ENCODE results near the gene SIPA1.

SIPA1 gene, protein sequence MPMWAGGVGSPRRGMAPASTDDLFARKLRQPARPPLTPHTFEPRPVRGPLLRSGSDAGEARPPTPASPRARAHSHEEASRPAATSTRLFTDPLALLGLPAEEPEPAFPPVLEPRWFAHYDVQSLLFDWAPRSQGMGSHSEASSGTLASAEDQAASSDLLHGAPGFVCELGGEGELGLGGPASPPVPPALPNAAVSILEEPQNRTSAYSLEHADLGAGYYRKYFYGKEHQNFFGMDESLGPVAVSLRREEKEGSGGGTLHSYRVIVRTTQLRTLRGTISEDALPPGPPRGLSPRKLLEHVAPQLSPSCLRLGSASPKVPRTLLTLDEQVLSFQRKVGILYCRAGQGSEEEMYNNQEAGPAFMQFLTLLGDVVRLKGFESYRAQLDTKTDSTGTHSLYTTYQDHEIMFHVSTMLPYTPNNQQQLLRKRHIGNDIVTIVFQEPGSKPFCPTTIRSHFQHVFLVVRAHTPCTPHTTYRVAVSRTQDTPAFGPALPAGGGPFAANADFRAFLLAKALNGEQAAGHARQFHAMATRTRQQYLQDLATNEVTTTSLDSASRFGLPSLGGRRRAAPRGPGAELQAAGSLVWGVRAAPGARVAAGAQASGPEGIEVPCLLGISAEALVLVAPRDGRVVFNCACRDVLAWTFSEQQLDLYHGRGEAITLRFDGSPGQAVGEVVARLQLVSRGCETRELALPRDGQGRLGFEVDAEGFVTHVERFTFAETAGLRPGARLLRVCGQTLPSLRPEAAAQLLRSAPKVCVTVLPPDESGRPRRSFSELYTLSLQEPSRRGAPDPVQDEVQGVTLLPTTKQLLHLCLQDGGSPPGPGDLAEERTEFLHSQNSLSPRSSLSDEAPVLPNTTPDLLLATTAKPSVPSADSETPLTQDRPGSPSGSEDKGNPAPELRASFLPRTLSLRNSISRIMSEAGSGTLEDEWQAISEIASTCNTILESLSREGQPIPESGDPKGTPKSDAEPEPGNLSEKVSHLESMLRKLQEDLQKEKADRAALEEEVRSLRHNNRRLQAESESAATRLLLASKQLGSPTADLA

DNA sequence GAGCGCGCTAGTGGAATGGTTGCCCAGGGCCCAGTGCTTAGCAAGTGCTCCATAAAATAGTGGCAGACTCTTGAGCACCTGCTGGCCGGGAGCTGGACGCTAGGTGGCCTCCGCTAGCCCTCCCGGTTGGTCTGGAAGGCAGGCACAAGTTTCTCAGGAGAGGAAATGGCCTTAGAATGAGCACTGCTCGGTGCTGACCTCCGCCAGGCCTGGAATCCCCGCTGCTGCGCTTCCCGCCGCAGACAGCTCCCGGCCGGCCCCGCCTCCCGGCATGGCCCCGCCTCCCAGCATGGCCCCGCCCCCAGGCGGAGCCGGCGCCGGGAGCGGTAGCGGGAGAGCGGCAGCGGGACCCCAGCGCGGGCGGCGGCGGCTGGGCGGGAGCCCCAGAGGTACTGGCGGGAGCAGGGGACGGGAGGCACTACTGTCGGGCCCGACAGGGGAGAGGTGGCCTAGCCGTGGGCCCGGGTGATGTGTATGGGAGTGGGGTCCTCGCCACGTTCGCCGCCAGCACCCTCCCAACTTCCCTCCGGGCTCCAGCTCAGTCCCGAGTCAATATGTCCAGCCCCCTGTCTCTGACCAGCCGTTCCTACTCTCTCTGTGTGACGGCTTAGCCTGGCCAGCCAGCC is at the start of gene SIPA1:
SIPA1 (plus strand) TSS at position 308 of the 626 bp plus-strand sequence. CDS start 2,821 bp downstream, outside the sequence.
- peak; percentile 62 for DNase-seq (ENCODE audit: low read depth)

DNA sequence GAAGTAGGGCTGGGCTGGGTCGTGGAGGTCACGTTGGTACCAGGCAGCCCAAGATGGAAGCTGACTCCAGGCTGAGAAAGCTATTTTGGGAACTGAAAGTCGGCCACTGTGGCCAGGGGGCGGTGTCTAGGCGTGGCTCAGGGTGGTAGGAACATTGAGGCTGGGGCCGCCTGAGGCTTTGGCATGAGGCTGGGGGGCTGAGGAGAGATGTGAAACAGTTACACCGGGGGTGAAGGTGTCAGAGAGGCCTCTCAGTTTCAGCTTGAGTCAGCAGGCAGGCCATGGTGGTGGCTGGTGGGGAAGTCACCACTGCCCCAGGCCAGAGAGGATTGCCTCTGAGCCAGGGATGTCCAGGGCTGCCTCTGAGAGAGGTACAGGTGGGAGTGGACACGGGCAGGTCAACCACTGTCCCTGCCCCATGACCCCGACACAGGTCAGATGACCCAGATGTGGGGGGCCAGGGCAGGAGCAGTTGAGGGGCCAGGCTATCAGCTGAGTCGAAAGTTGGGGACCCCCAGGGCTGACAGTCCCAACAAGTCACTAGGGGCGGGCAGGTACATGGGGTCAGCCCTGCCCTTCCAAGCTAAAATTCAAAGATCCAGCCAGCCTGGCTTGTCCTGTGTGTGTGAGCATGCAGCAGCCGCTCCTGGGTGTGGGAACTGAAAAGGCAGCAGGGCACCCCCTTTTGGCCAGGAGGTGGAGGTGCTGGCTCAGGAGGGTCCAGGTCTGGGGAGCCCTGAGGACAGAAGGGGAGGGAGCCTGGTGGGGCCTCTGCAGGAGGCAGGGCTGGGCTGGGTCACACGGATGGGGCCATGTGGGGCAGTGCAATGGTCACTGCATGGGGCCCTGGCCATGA is 49.5 kb upstream of the SIPA1 start:
- peak; percentile 55 for DNase-seq (ENCODE audit: low read depth)

DNA sequence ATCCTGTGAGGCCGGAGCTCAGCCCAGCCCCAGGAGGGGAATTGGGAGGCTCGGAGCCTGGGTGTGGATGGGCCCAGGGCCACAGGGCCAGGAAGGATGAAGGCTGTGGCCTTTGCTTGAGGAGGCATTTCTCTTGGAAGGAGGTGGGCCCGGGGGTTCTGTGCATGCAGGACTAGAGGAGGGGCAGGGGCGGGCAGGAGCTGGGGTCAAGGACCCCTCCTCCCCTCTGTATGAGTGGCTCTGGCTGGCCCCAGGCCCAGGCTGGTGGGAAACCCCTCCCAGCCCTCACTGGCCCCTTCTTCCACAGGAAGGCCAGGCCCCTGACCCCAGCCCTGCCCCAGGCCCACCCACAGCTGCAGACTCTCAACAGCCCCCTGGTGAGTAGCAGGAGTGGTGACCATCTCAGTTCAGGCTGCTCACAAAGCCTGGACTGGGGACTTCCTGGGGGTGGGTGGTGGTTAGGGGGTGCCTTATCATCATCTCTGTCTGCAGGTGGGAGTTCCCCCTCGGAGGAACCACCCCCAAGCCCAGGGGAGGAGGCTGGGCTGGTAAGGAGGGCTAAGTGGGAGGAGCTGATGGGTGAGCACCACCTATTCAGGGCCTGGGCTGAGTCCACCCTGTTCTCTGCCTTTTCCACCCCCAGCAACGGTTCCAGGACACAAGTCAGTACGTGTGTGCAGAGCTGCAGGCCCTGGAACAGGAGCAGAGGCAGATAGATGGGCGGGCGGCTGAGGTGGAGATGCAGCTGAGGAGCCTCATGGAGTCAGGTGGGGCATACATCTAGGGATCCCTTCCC is 48.3 kb upstream of the SIPA1 start:
- no peak for DNase-seq (ENCODE audit: low read depth)

DNA sequence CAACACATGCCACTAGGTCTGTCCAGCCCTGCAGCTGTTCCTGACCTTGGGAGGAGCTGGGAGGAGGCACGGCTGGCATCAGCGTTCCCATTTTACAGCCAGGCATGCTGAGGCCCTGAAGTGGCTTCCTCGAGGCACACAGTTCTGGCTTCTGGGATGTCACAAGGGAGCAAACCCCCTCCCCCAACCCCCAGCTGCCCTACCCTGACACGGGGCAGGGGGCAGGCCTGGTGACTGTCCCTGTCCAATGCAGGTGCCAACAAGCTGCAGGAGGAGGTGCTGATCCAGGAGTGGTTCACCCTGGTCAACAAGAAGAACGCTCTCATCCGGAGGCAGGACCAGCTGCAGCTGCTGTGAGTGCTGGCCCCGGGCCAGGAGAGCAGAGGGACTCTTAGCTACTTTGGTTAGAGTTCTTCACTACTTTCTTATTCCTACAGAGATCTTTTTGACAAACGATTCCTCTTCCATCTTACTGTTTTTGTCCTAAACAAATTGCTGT is 47.6 kb upstream of the SIPA1 start:
- DNase-seq (ENCODE audit: low read depth), result no peak

DNA sequence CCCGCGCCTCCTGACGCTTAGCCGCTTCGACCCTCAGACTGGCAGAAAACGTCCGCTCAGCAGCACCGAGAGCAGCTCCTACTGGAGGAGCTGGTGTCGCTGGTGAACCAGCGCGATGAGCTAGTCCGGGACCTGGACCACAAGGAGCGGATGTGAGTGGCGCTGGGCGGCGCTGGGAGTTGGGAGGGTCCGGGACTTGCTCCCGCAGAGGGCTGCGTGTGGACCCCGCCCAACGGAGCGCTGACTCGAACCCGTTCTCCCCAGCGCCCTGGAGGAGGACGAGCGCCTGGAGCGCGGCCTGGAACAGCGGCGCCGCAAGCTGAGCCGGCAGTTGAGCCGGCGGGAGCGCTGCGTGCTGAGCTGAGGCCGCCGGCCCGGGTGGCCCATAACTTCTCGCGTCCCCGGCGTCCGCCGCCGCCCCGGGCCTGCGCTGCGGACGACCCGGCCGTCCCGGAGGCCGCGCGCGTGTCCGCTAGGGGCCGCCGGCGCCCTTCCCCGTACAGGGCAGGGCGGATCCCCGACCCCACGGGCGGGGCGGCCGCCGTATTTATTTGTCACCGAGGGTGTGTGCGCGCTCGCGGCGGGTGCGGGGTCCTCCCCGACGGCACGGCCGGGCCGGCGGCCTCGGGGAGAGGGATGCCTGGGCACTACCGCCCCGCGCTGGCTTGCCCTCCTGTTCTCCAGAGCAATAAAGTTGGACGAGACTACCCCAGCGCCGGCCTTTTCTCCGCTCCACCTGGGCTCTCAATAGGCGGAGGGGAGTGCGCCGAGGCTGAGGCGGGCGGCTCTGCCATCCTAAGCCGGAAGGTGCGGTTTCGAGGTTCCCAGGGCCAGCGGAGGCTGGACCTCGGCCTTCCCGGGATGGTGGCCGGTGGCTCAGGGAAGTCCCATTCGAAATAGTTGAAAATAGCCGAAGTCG is 45.7 kb upstream of the SIPA1 start:
- no peak for DNase-seq (ENCODE audit: low read depth)

DNA sequence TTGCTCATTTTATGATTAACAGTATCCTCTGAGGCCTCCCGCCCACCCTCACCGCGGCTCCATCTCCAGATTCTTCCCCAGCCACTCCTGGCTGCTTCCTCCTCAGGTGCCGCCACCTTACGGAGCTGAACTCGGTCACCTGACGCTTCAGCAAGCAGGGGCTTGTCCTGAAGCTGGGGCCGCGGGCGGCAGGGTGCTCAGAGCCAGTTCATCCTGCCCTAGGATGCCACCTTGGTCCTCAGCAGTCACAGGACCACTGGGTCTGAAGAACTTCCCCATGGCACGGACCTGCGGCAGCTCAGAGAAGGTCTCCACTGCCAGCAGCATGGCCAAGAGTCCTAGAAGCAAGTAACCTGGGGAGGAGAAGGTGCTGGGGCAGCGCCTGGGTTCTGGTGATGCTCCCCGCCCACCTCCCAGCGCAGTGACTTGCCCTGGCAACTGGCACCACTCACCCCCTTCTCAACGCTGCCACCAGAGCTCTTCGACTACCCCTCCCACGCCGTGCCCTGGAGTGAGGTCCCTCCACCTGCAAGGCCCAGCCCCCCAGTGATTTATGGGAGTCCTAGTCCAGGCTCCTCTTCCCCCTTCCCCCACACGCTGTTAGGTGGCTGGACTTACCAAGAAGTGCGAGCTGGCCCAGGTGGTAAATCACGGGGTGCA is 44.9 kb upstream of the SIPA1 start:
- DNase-seq (ENCODE audit: low read depth), result no peak

DNA sequence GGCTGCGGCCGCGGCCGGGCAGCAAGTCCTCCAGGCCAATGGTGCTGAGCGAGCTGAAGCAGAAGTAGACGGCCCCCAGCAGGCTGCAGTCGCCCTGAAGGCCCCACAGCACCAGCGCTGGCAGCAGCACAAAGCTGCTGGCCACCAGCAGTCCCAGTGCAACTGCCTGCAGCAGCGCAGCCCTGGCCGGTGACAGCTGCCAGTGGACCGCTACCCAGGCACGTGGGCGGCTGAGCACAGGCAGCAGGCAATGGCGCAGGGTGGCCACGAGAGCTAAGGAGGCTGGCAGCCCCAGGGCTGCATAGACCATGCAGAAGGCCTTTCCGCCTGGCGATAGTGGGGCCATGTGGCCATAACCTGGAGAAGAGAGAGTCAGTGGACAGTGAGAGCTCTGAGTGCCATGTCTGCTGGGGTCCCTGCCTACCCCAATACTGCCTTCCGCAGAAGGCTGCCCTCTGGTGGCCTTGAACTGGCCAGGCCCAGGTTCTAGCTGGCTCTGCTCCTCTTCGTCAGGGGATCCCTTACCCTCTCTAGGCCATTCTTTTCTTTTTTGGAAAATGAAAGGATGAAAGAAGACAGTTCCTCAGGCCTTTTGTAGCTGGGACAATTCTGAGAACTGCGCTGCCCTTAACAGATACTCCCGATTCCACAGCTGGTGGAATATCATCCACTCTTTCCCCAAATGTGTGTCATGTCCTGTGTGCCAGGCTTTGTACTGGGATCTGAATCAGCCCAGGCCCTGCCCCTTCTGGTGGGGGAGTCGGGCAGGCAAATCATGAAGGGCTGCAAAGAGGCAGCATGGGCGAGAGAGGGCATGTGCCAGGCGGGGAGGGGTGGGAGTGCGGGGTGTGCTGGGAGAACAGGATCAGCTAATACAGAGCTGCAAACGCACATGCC is 44.1 kb upstream of the SIPA1 start:
- DNase-seq (ENCODE audit: low read depth), result no peak

DNA sequence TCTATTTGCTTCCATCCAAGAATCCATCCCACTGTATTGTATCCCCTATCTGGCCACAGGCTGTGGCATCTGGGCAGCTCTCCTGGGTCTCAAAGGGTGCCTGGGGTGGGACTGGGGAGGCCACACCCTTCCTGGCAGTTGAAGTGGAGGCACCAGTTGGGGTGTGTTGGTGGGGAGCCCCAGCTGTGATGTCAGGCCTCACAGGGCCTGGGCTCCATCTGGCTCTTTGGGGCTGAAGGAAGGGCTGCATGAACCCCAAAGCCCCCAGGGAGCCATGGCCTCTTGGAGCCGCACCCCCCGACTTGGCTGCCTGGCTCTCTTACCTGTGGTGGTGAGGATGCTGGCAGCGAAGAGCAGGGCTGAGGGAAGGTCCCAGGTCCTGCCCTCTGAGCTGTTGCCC is 42.8 kb upstream of the SIPA1 start:
- DNase-seq (ENCODE audit: low read depth), result no peak

DNA sequence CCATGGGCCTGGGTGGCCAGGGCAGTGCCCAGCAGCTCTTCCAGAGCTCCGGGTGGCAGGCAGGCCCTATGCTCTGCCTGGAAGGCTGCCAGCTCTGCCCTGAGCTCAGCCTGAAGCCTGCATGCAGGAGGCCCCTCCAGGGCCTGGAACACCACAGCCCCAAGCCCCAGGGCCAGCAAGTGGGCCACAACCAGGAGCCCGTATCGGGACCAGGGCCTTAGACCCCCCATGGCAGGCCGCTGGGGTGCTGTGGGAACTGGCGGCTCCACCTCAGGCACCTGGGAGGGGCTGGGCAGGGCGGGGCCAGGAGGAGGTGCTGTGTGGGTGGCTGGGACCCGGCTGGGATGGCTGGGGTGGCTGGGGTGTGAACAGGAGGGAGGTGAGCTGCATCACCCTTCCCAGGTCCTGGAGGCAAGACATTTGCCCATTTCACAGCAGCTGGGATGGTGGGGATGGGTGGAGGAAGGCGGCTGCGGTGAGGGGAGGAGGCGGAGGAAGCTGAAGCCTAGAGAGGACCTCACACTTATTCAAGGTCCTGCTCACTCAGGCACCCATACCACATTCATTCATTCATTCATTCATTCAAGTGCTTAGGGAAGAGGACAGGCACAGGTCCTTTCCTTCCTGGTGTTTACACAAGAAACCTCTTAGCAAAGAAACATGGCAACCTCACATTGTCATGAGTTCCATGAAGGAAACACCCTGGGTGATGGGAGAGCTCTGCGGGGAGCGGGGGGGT is 42.2 kb upstream of the SIPA1 start, which contains the start of gene KCNK7:
KCNK7 (minus strand) TSS at position 258 of the 739 bp plus-strand sequence; CDS start at position 230, 28 bp downstream.
- no peak for DNase-seq (ENCODE audit: low read depth)

DNA sequence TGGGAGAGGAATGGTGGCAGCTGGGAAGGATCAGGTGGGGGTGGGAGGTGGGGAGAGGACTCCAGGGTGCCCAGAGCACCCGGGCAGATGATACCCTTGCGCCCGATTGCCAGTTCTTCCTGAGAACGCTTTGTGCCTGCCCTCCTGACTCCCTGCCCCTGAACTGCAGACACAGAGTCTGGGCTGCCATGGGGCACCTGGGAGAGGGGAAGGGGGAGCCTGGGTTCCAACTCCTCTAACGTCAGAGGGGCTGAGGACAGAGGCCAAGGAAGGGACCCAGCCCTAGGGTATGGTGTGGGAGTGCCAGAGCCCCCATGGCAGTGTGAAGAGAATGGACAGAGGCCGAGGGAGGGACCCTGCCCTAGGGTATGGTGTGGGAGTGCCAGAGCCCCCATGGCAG is 41.4 kb upstream of the SIPA1 start:
- DNase-seq (ENCODE audit: low read depth), result no peak

DNA sequence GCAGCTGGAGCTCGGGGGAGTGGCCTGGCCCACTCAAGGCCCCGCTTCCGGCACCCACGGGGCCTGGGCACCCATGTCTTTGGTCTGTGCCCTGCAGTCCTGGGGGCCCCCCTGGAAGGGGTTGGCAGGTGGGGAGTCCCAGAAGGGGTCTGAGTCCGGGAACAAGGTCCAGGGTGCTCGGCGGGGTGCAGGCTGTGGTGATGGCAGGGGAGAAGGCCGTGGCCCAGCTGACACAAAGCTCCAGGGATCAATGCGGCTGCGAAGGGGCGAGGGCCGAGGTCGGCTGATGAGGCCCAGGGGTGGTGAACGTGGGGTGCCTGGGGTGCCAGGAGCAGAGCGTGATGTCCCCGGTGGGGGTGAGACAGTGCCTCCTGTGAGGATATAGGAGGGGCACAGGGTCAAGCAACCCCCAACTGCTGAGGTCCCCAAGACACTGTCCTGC is 39.6 kb upstream of the SIPA1 start:
- DNase-seq (ENCODE audit: low read depth), result no peak

DNA sequence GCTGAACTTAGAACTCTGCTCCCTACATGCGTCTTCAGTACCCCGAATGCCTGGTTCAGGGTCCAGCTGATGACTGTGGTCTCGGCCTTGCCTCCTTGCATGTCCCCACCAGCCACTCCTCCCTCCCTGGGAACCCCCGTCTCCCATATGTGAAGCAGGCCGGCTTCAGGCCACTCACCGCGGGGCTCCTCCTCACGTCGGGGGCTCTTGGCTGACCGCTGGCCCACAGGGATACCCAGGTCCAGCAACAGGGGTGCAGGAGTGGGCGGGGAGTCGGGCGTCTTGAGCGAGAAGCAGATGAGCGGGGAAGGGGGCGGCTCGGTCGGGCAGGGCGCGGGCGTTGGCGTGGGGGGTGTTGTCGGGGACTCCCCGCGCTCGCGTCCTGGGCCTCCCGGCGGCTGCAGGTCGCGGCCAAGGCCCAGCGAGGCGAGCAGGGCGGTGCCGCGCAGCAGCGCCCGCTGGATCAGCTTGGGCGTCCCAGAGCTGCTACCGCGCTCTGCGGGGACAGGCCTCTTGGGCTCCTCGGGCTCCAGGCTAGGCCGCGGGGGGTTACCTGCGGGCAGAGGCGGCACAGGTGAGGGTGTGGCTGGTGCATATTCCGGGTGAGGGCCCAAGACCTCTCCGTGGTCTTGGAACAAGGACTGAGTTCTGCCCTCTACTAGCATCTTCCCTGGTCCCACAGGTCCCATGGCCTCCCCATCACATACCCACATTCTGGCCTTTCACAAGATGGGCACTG is 38.5 kb upstream of the SIPA1 start:
- no peak for DNase-seq (ENCODE audit: low read depth)

DNA sequence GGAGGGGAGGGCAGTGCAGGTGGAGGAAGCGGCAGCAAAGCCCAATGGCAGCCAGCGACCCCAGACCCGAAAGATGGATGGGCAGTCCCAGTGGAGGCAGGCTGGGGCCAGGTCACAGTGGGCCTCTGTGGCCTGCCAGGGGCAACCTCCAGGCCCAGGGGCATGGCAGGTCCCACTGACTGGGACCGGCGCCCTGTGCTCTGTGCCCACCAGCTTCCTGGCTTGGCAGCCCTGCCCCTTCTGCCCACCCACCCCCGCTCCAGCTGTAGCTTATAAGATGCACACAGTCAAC is 38.0 kb upstream of the SIPA1 start:
- no peak for DNase-seq (ENCODE audit: low read depth)

DNA sequence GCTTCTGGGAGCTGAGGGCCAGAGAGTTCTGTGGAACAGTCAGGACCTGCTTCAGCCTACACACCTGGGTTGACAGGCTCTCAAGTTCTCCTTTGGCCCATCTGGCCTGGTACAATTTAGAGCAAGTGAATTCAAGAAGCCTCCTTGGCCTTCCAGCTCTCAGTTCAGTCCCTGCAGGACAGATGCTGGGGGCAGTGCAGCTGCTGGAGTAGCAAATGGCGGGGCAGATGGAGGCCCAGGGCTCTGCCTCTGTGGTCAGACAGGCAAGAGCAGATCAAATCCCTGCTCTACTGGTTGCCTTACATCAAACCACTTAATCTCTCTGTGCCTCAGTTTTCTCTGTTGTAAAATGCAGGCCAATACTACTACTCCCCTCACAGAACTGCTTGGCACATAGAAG is 33.6 kb upstream of the SIPA1 start:
- DNase-seq (ENCODE audit: low read depth), result no peak

DNA sequence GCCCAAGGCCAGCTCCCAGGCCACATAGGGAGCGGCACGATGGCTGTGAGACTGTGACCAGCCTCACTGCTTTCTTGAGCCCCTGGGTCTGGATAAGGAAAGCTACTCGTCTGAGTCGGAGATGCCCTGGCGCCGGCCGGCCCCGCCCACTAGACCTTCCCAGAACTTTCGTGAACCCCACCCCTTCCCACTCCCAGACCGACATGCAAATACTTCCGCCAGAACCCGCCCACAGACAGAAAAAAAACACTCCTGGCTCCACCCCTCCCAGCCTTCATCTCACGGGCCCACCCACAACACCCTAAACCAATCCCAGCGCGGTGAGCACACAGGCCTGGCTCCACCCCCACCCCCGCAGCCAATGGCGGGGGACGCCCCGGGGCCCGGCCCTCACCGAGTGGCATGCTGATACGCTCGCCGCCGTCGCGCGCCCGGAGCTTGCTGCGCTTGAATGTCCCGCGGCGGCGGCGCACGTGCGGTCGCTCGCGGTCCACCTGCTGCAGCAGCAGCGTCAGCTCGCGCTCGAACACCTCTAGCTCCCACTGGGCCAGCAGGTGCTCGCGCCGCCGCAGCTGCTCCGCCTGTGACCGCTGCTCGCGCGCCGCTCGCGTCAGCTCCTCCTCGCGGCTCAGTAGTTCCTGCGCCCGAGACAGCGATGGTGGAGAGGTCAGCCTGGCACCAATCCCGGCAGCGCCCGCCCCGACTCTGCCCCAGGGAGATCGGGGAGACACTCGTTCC is 30.9 kb upstream of the SIPA1 start:
- no peak for DNase-seq (ENCODE audit: low read depth)

Data from activated T-helper 9 cell treated with anti-CD3 and anti-CD28 coated beads, Interleukin-2, amount 50 U/mL, for 16 hours (primary cell).